OCI-LY7 (cell line): ENCODE results near the gene CERS3.

Source experiments
- CTCF ChIP-seq: fragments of 200-600 bp; sonication (generic); conservative IDR thresholded peaks from 2 replicates; pipeline ENCODE4 v1.5.1; 2014; ENCODE audit warnings: mild to moderate bottlenecking, antibody characterized with exemption, low read length, moderate library complexity, mixed read lengths
- EZH2phosphoT487 ChIP-seq: fragments of 200-600 bp; sonication (generic); IDR thresholded peaks from 2 replicates; pipeline ENCODE4 v1.6.1; 2018; ENCODE audit warnings: low read depth, borderline replicate concordance, mild to moderate bottlenecking, mixed run types, antibody characterized with exemption, low read length, moderate library complexity, mixed read lengths

- TF ChIP-seq CTCF (no peak), EZH2phosphoT487 (no peak)
Measured at GRCh38 chr15:100560323-100560722, 31.6 kb upstream of the CERS3 start.
